Endothelial cell of umbilical vein (primary cell): ENCODE data around the gene SLC16A8. TPM values are rescaled to one million over a fixed set of nuclear protein-coding genes. Genes with fewer than 3 reads are reported as not detected.

Experiments
- BruUV-seq: library from RNA; stranded (reverse); fragments of 400-500 nt; replicated peaks from 2 replicates; lab custom pipeline; 2021; lab: Mats Ljungman, UMichigan
- CTCF ChIA-PET: fragments of 300-600, 350-600 bp; sonication (Branson Sonifier 250); formaldehyde crosslinking; loops from one replicate; lab custom pipeline; 2021; ENCODE audit warnings: antibody characterized with exemption, inconsistent platforms; lab: Charles Lee
- POLR2A ChIA-PET: fragments of 300-600, 350-600 bp; sonication (Branson Sonifier 250); formaldehyde crosslinking; loops from one replicate; lab custom pipeline; 2021; ENCODE audit warnings: antibody characterized with exemption, inconsistent platforms; lab: Charles Lee
- DNase-seq: peaks from one replicate; pipeline ENCODE4 v3.0.0-alpha.2; 2011; ENCODE audit warnings: low read depth, low spot score
- FAIRE-seq: peaks from 2 replicates; lab custom pipeline; 2011; peaks lifted over from hg19 to GRCh38; lab: Jason Lieb, UNC
- H2AFZ ChIP-seq: 2 replicates; pipeline ENCODE4 v1.6.0; 2012; ENCODE audit warnings: low read depth, low read length, control low read depth, inconsistent platforms
- H3K27ac ChIP-seq: 2 replicates; pipeline ENCODE4 v1.5.1; 2011; ENCODE audit warnings: low read depth, mild to moderate bottlenecking, control low read depth, low read length, moderate library complexity; ENCODE audit not compliant: insufficient read depth
- H3K27me3 ChIP-seq, 2 experiments: 2 replicates each; pipeline versions ENCODE4 v1.6.0 to v1.6.1; 2011; ENCODE audit warnings: low read length in 2 of 2, mixed read lengths in 1 of 2; ENCODE audit not compliant: control insufficient read depth in 2 of 2, insufficient read depth in 2 of 2
- H3K36me3 ChIP-seq, 2 experiments: 2 replicates in 1 of 2; 3 replicates in 1 of 2; pipeline ENCODE4 v1.5.1; 2011; ENCODE audit warnings: low read length in 2 of 2, mild to moderate bottlenecking in 1 of 2, moderate library complexity in 1 of 2; ENCODE audit not compliant: control insufficient read depth in 2 of 2, insufficient read depth in 2 of 2; ENCODE audit errors: extremely low read depth in 1 of 2
- H3K4me1 ChIP-seq: 3 replicates; pipeline ENCODE4 v1.5.1; 2011; ENCODE audit warnings: mild to moderate bottlenecking, low read length; ENCODE audit not compliant: control insufficient read depth, insufficient read depth; ENCODE audit errors: extremely low read depth
- H3K4me2 ChIP-seq: 2 replicates; pipeline ENCODE4 v1.6.1; 2011; ENCODE audit warnings: low read length, control low read depth, mixed read lengths; ENCODE audit not compliant: insufficient read depth
- H3K4me3 ChIP-seq, 3 experiments: fragments of 200-600 bp in 1 of 3; sonication (generic), shearing (Covaris generic) in 1 of 3; replicated peaks in 1 of 3; 2 replicates each; pipeline ENCODE4 v1.5.1; 2011 to 2016; ENCODE audit warnings: control low read depth in 3 of 3, low read length in 3 of 3, mild to moderate bottlenecking in 2 of 3, inconsistent platforms in 1 of 3, low read depth in 1 of 3, moderate library complexity in 1 of 3; ENCODE audit not compliant: insufficient read depth in 1 of 3
- H3K79me2 ChIP-seq: 2 replicates; pipeline ENCODE4 v1.6.0; 2012; ENCODE audit warnings: low read length, inconsistent platforms; ENCODE audit not compliant: control insufficient read depth, insufficient read depth
- H3K9ac ChIP-seq: replicated peaks from 2 replicates; pipeline ENCODE3; 2011; ENCODE audit warnings: low read length, control low read depth; ENCODE audit not compliant: insufficient read depth; ENCODE audit errors: extremely low read depth
- H3K9me1 ChIP-seq: replicated peaks from 3 replicates; pipeline ENCODE4 v1.6.0; 2011; ENCODE audit warnings: mild to moderate bottlenecking, low read length; ENCODE audit not compliant: control insufficient read depth, insufficient read depth; ENCODE audit errors: extremely low read depth
- H3K9me3 ChIP-seq: replicated peaks from 2 replicates; pipeline ENCODE4 v1.5.1; 2012; ENCODE audit warnings: low read length, inconsistent platforms; ENCODE audit not compliant: control insufficient read depth, insufficient read depth
- H4K20me1 ChIP-seq: replicated peaks from 2 replicates; pipeline ENCODE3; 2011; ENCODE audit warnings: mild to moderate bottlenecking, low read length; ENCODE audit not compliant: control insufficient read depth, insufficient read depth; ENCODE audit errors: extremely low read depth
- EZH2 ChIP-seq: IDR thresholded peaks from 2 replicates; pipeline ENCODE4 v1.6.1; 2012; ENCODE audit warnings: borderline replicate concordance, low read depth, mild to moderate bottlenecking, moderate library complexity, low read length, inconsistent platforms; ENCODE audit not compliant: severe bottlenecking
- FOS ChIP-seq: IDR thresholded peaks from 2 replicates; pipeline ENCODE4 v1.6.1; 2011; ENCODE audit warnings: mild to moderate bottlenecking, low read length, moderate library complexity, borderline replicate concordance; ENCODE audit not compliant: insufficient read depth
- GATA2 ChIP-seq: IDR thresholded peaks from 2 replicates; pipeline ENCODE4 v1.7.0; 2011; ENCODE audit warnings: low read depth, mild to moderate bottlenecking, moderate library complexity, mixed read lengths, low read length; ENCODE audit not compliant: insufficient read length, insufficient read depth
- JUN ChIP-seq: IDR thresholded peaks from 2 replicates; pipeline ENCODE4 v1.6.1; 2011; ENCODE audit warnings: borderline replicate concordance, low read depth; ENCODE audit not compliant: insufficient read length, insufficient read depth
- MYC ChIP-seq: IDR thresholded peaks from one replicate; pipeline ENCODE4 v1.6.1; 2011; ENCODE audit warnings: mild to moderate bottlenecking, low read depth, low read length
- POLR2A ChIP-seq: IDR thresholded peaks from 2 replicates; pipeline ENCODE4 v1.6.1; 2012; ENCODE audit warnings: low read depth, mild to moderate bottlenecking, control low read depth, low read length
- POLR2AphosphoS5 ChIP-seq: IDR thresholded peaks from 2 replicates; pipeline ENCODE4 v1.6.1; 2012; ENCODE audit warnings: low read depth, mild to moderate bottlenecking, control low read depth, low read length, moderate library complexity; ENCODE audit not compliant: insufficient read depth
- dilution Hi-C: fragments of 300-500 bp; cut with MboI; formaldehyde crosslinking; loops from one replicate; pipeline ENCODE4 v1.15.0; 2019; ENCODE audit warnings: low sequenced_read_pairs; ENCODE audit not compliant: extremely low pct_ligation_motif_present
- intact Hi-C: fragments of 100-400 bp; cut with micrococcal nuclease; formaldehyde crosslinking; loops from one replicate; pipeline ENCODE4 v1.10.0; 2022
- polyA plus RNA-seq, 4 experiments: library from polyadenylated mRNA; depleted of rRNA in 3 of 4; stranded (reverse) in 3 of 4; unstranded in 1 of 4; fragments of >200 nt; gene quantifications; 2 replicates each; pipeline versions ENCODE4 v1.2.1 to v1.2.3, GENCODE V29; 2011 to 2012; ENCODE audit warnings: missing spikeins in 1 of 4
- total RNA-seq: library from RNA; stranded (reverse); gene quantifications from 2 replicates; pipeline ENCODE4 v1.2.3, GENCODE V29; 2021
- TF ChIP-seq, protein P1 (sequence below), 2 donors: IDR thresholded peaks; 1 replicate in 1 of 2; 2 replicates in 1 of 2; pipeline ENCODE4 v1.5.1; 2011; ENCODE audit warnings: low read length in 2 of 2, mild to moderate bottlenecking in 2 of 2, moderate library complexity in 2 of 2, control low read depth in 1 of 2, inconsistent platforms in 1 of 2, low read depth in 1 of 2; ENCODE audit not compliant: insufficient read depth in 1 of 2; ENCODE audit errors: extremely low read depth in 1 of 2

SLC16A8 gene
- total and polyA plus RNA-seq, 2 donors (not counting 3 experiments of a cell fraction or from before 2014, with no cell fraction given) = 0.14 TPM; not detected in 1

DNA sequence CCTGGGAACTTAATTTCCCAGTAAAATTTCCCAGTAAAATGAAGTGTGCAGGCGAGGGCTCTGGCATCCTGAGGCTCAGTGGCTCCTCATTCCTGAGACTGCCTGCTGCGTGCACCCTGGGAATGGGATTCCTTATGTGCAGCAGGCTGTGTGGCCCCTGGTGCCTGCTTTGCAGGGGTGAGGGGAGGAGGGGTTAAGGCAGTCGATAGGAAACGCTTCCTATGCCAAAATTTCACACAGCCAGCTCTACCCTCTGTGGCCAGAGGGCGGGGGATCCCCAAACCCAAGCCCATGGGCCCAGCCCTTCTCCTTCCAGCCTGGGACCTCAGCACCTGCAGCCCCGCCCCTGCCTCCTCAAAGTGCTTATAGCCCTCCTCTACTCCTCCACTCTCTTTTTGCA, 38.6 kb upstream of the SLC16A8 start:
- BruUV-seq = no TSS peak

More for the DNA sequence above, 38.6 kb upstream of the SLC16A8 start:
- Histone ChIP-seq H4K20me1 (no peaks in the 10 kb centered on the region), H3K36me3 (no peaks in the 10 kb centered on the region), H3K79me2 (no peaks in the 10 kb centered on the region), H3K27ac (no peak overlapping the region), H3K9me1 (no peaks in the 10 kb centered on the region), H2AFZ (no peak overlapping the region), H3K4me3 (no peak overlapping the region), H3K27me3 (no peaks in the 10 kb centered on the region), H3K9ac (no peak overlapping the region), H3K4me2 (no peak overlapping the region), H3K4me1 (no peaks in the 10 kb centered on the region), H3K9me3 (no peaks in the 10 kb centered on the region)
- CTCF ChIA-PET = interaction anchor here (1.4 to 1.5 kb wide), 2 partner anchors 15 to 292 kb away, joined by 3 to 5 read pairs; no protein-coding TSS in a partner anchor
- TF ChIP-seq POLR2AphosphoS5 = no peak
- TF ChIP-seq EZH2 = no peak
- TF ChIP-seq GATA2 = no peak
- TF ChIP-seq, protein P1, sequence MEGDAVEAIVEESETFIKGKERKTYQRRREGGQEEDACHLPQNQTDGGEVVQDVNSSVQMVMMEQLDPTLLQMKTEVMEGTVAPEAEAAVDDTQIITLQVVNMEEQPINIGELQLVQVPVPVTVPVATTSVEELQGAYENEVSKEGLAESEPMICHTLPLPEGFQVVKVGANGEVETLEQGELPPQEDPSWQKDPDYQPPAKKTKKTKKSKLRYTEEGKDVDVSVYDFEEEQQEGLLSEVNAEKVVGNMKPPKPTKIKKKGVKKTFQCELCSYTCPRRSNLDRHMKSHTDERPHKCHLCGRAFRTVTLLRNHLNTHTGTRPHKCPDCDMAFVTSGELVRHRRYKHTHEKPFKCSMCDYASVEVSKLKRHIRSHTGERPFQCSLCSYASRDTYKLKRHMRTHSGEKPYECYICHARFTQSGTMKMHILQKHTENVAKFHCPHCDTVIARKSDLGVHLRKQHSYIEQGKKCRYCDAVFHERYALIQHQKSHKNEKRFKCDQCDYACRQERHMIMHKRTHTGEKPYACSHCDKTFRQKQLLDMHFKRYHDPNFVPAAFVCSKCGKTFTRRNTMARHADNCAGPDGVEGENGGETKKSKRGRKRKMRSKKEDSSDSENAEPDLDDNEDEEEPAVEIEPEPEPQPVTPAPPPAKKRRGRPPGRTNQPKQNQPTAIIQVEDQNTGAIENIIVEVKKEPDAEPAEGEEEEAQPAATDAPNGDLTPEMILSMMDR (IDR thresholded peaks at IDR 0.05; ENCODE audit: extremely low read depth in 1 of 2, insufficient read depth in 1 of 2, low read depth in 1 of 2, low read length in 2 of 2) = no peak
- no peak for TF ChIP-seq JUN
- TF ChIP-seq MYC = no peak
- TF ChIP-seq FOS = no peak
- no peak for TF ChIP-seq POLR2A
- FAIRE-seq = no peak
- POLR2A ChIA-PET = no interaction called here
- dilution Hi-C loops = no loop called here
- no peak for DNase-seq
- intact Hi-C loops = no loop called here
